Mesenchymal stem cell (in vitro differentiated cells and primary cell): ENCODE results near the gene RNF126.
"Not testable (repeated sequence)": the region's sequence is repeated elsewhere in the genome, so short reads cannot be mapped to it uniquely, and the experiment has no call there.

Experiments used
- DNase-seq: peaks from one replicate; pipeline ENCODE4 v3.0.0-alpha.2; 2013
- H2AFZ ChIP-seq: one replicate; pipeline ENCODE4 v1.6.1; 2013; ENCODE audit warnings: low read depth, mild to moderate bottlenecking, control low read depth, inconsistent platforms, low read length, moderate library complexity
- H2AK5ac ChIP-seq: 2 replicates; pipeline ENCODE4 v1.6.1; 2013; ENCODE audit warnings: low read length, moderate library complexity, mild to moderate bottlenecking, inconsistent platforms; ENCODE audit not compliant: severe bottlenecking
- H2BK120ac ChIP-seq: one replicate; pipeline ENCODE4 v1.6.1; 2013; ENCODE audit warnings: low read depth, mild to moderate bottlenecking, inconsistent platforms, low read length, moderate library complexity
- H2BK12ac ChIP-seq, 2 experiments: one replicate each; pipeline ENCODE4 v1.6.1; 2013; ENCODE audit warnings: inconsistent platforms in 2 of 2, low read length in 2 of 2, mild to moderate bottlenecking in 2 of 2, moderate library complexity in 2 of 2, control low read depth in 1 of 2
- H2BK15ac ChIP-seq: one replicate; pipeline ENCODE4 v1.6.1; 2013; ENCODE audit warnings: mild to moderate bottlenecking, low read depth, inconsistent platforms; ENCODE audit not compliant: poor library complexity, severe bottlenecking
- H2BK5ac ChIP-seq: 2 replicates; pipeline ENCODE4 v1.6.1; 2013; ENCODE audit warnings: low read depth, mild to moderate bottlenecking, low read length, control low read depth, inconsistent platforms; ENCODE audit not compliant: poor library complexity, severe bottlenecking
- H3K14ac ChIP-seq, 2 experiments: one replicate each; pipeline ENCODE4 v1.6.1; 2013; ENCODE audit warnings: inconsistent platforms in 2 of 2, low read length in 2 of 2, control low read depth in 1 of 2, mild to moderate bottlenecking in 1 of 2, moderate library complexity in 1 of 2
- H3K18ac ChIP-seq, 2 experiments: one replicate each; pipeline ENCODE4 v1.6.1; 2013; ENCODE audit warnings: inconsistent platforms in 2 of 2, low read length in 2 of 2, control low read depth in 1 of 2, low read depth in 1 of 2, mild to moderate bottlenecking in 1 of 2
- H3K23ac ChIP-seq, 2 experiments: one replicate each; pipeline ENCODE4 v1.6.1; 2013; ENCODE audit warnings: inconsistent platforms in 2 of 2, low read length in 2 of 2, mild to moderate bottlenecking in 2 of 2, moderate library complexity in 2 of 2, control low read depth in 1 of 2
- H3K27ac ChIP-seq: 2 replicates; pipeline ENCODE4 v1.5.1; 2013; ENCODE audit warnings: mild to moderate bottlenecking, moderate library complexity, low read length, control low read depth, inconsistent platforms; ENCODE audit not compliant: poor library complexity, severe bottlenecking
- H3K27me3 ChIP-seq, 2 experiments: 2 replicates each; pipeline versions ENCODE4 v1.6.1 to v1.7.0; 2013; ENCODE audit warnings: low read length in 2 of 2, mild to moderate bottlenecking in 2 of 2, moderate library complexity in 2 of 2, control low read depth in 1 of 2, inconsistent platforms in 1 of 2; ENCODE audit not compliant: control insufficient read depth in 1 of 2, insufficient read depth in 1 of 2
- H3K36me3 ChIP-seq, 2 experiments: 2 replicates each; pipeline versions ENCODE4 v1.6.1 to v1.7.0; 2013; ENCODE audit warnings: low read length in 2 of 2, control low read depth in 1 of 2, inconsistent platforms in 1 of 2, low read depth in 1 of 2, mild to moderate bottlenecking in 1 of 2; ENCODE audit not compliant: insufficient read depth in 2 of 2, control insufficient read depth in 1 of 2
- H3K4ac ChIP-seq, 2 experiments: one replicate each; pipeline ENCODE4 v1.6.1; 2013; ENCODE audit warnings: inconsistent platforms in 2 of 2, low read length in 2 of 2, mild to moderate bottlenecking in 2 of 2, moderate library complexity in 2 of 2, control low read depth in 1 of 2, low read depth in 1 of 2
- H3K4me1 ChIP-seq: 2 replicates; pipeline ENCODE4 v1.6.1; 2013; ENCODE audit warnings: low read depth, low read length, control low read depth; ENCODE audit not compliant: control insufficient read depth, insufficient read depth
- H3K4me2 ChIP-seq: 2 replicates; pipeline ENCODE4 v1.6.1; 2013; ENCODE audit warnings: low read length, mild to moderate bottlenecking, inconsistent platforms; ENCODE audit not compliant: poor library complexity, severe bottlenecking
- H3K4me3 ChIP-seq, 2 experiments: 2 replicates each; pipeline versions ENCODE4 v1.5.1 to v1.7.0; 2013; ENCODE audit warnings: low read length in 2 of 2, mild to moderate bottlenecking in 2 of 2, control low read depth in 1 of 2, low read depth in 1 of 2; ENCODE audit not compliant: insufficient read depth in 1 of 2
- H3K79me1 ChIP-seq: replicated peaks from 2 replicates; pipeline ENCODE4 v1.6.1; 2013; ENCODE audit warnings: mild to moderate bottlenecking, control low read depth, low read length, inconsistent platforms; ENCODE audit not compliant: poor library complexity, severe bottlenecking
- H3K9ac ChIP-seq: 2 replicates; pipeline ENCODE4 v1.7.0; 2013; ENCODE audit warnings: mild to moderate bottlenecking, low read length, moderate library complexity
- H3K9me3 ChIP-seq: 2 replicates; pipeline ENCODE4 v1.7.0; 2013; ENCODE audit warnings: mild to moderate bottlenecking, low read length; ENCODE audit not compliant: control insufficient read depth
- H4K8ac ChIP-seq: one replicate; pipeline ENCODE4 v1.6.1; 2013; ENCODE audit warnings: inconsistent platforms, mild to moderate bottlenecking, low read length, moderate library complexity
- H4K91ac ChIP-seq: one replicate; pipeline ENCODE4 v1.6.1; 2013; ENCODE audit warnings: mild to moderate bottlenecking, low read length, inconsistent platforms
- WGBS: methylation state at CpG from one replicate; pipeline ENCODE4 v1.1.7; 2013; ENCODE audit warnings: mixed read lengths; 5-methylcytosine and 5-hydroxymethylcytosine counted together

The RNF126 gene

GRCh38 chr19:703651-704446 is 40.8 kb upstream of the RNF126 start:
- H3K27ac ChIP-seq = no peak overlapping the region
- H4K91ac ChIP-seq = no peak overlapping the region
- H3K4ac ChIP-seq = peak overlapping the region in 1 of 2 experiments; percentile 42
- H3K36me3 ChIP-seq = no peaks in the 10 kb centered on the region
- H3K79me1 ChIP-seq = no peaks in the 10 kb centered on the region
- peaks cover 4 to 15% of the 10 kb centered on the region in 2 experiments for H3K27me3 ChIP-seq
- peak overlapping the region in 1 of 2 experiments; percentile 15 for H3K18ac ChIP-seq
- H3K4me2 ChIP-seq = no peak overlapping the region
- H2BK120ac ChIP-seq = no peak overlapping the region
- peak overlapping the region; percentile 55 for H4K8ac ChIP-seq
- peak overlapping the region; percentile 51 for H2AFZ ChIP-seq
- peak overlapping the region in 1 of 2 experiments; percentile 74 for H3K14ac ChIP-seq
- H2BK15ac ChIP-seq = no peak overlapping the region
- no peak overlapping the region for H2AK5ac ChIP-seq
- peaks cover 11% of the 10 kb centered on the region for H3K4me1 ChIP-seq
- H2BK5ac ChIP-seq = no peak overlapping the region
- H3K9me3 ChIP-seq = no peaks in the 10 kb centered on the region
- 18% methylated on average over 38 of the region's 50 CpGs for WGBS
- H3K23ac ChIP-seq = no peak overlapping the region
- no peak overlapping the region for H3K4me3 ChIP-seq
- peak overlapping the region in 1 of 2 experiments; percentile 47 for H2BK12ac ChIP-seq
- H3K9ac ChIP-seq = no peak overlapping the region
- peak; percentile 55 for DNase-seq

- Histone ChIP-seq H4K8ac (peak overlapping the region; percentile 55), H2BK12ac (no peak overlapping the region)
Measured at GRCh38 chr19:703329-703650, 40.3 kb upstream of the RNF126 start.

GRCh38 chr19:702847-703246 is 39.8 kb upstream of the RNF126 start:
- WGBS = 86% methylated on average over 4 of the region's 6 CpGs

More at GRCh38 chr19:703329-703650, 40.3 kb upstream of the RNF126 start:
- Histone ChIP-seq H2AK5ac (no peak overlapping the region), H3K4me3 (no peak overlapping the region), H2BK5ac (no peak overlapping the region), H3K4ac (no peak overlapping the region), H3K9me3 (no peaks in the 10 kb centered on the region), H3K14ac (no peak overlapping the region), H3K4me2 (no peak overlapping the region), H3K18ac (peak overlapping the region in 1 of 2 experiments; percentile 15), H3K79me1 (no peaks in the 10 kb centered on the region), H3K36me3 (no peaks in the 10 kb centered on the region), H3K4me1 (peaks cover 9% of the 10 kb centered on the region), H2AFZ (no peak overlapping the region), H3K9ac (no peak overlapping the region), H3K27me3 (peaks cover 4 to 15% of the 10 kb centered on the region in 2 experiments), H3K23ac (no peak overlapping the region), H2BK15ac (no peak overlapping the region), H4K91ac (no peak overlapping the region), H2BK120ac (no peak overlapping the region), H3K27ac (no peak overlapping the region)
- DNase-seq = no peak
- 77% methylated on average over 4 of the region's 4 CpGs for WGBS

GRCh38 chr19:699885-700284 is 36.9 kb upstream of the RNF126 start:
- H2BK5ac ChIP-seq, H3K4me1 ChIP-seq, DNase-seq, H3K9me3 ChIP-seq, H2BK12ac ChIP-seq, H4K91ac ChIP-seq, H3K4ac ChIP-seq, H2BK120ac ChIP-seq, H3K23ac ChIP-seq, H3K18ac ChIP-seq, H3K27ac ChIP-seq, H3K14ac ChIP-seq, H3K36me3 ChIP-seq, H2BK15ac ChIP-seq, H3K4me3 ChIP-seq, H2AFZ ChIP-seq, H3K79me1 ChIP-seq, H2AK5ac ChIP-seq, H3K4me2 ChIP-seq, H4K8ac ChIP-seq, H3K9ac ChIP-seq: not testable (repeated sequence)
- peaks cover 4 to 20% of the 10 kb centered on the region in 2 experiments for H3K27me3 ChIP-seq
- 74% methylated on average over 8 of the region's 14 CpGs for WGBS

More at GRCh38 chr19:702847-703246, 39.8 kb upstream of the RNF126 start:
- not testable (repeated sequence) for H3K4ac ChIP-seq, H3K18ac ChIP-seq, H3K36me3 ChIP-seq, H2AFZ ChIP-seq, H2BK12ac ChIP-seq, H4K91ac ChIP-seq, H3K79me1 ChIP-seq, DNase-seq, H3K9me3 ChIP-seq, H3K4me2 ChIP-seq, H2BK5ac ChIP-seq, H3K4me3 ChIP-seq, H2AK5ac ChIP-seq, H4K8ac ChIP-seq, H2BK120ac ChIP-seq, H3K9ac ChIP-seq, H3K27ac ChIP-seq, H2BK15ac ChIP-seq, H3K4me1 ChIP-seq, H3K14ac ChIP-seq, H3K23ac ChIP-seq
- peaks cover 4 to 15% of the 10 kb centered on the region in 2 experiments for H3K27me3 ChIP-seq
